Stimulated activated CD4-positive, alpha-beta T cell treated with anti-CD3 and anti-CD28 coated beads, TNF-alpha, amount 100 ng/mL, for 24 hours (primary cell): ENCODE results near the gene SLC44A3.
A peak's percentile ranks its signal among the peaks of the same experiment; 100 is the strongest.
"Not testable (repeated sequence)": the region's sequence is repeated elsewhere in the genome, so short reads cannot be mapped to it uniquely, and the experiment has no call there.

Source experiments
- DNase-seq, 3 experiments: peaks; one replicate each; pipeline ENCODE4 v3.0.0-alpha.2; 2020; ENCODE audit warnings: low read depth in 3 of 3

Gene SLC44A3

GRCh38 chr1:94836891-94837290 lies 16.7 kb downstream of the SLC44A3 start:
- DNase-seq, result no peak

DNA sequence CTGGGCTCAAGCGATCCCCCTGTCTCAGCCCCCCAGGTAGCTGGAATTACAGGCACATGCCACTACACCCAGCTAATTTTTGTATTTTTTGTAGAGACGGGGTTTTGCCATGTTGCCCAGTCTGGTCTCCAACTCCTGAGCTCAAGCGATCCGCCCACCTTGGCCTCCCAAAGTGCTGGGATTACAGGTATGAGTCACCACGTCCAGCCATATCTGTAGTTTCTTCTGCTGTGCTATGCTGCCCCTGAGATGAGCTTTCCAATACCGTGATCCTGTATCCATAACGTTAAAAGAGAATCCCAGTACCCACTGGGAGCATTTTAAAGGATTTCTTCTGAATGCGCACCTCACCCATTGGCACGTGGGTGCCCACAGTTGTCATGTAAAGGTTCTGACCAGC lies 20.2 kb downstream of the SLC44A3 start:
- DNase-seq, result not testable (repeated sequence)

GRCh38 chr1:94840808-94841207 lies 20.7 kb downstream of the SLC44A3 start:
- DNase-seq, result no peak

DNA sequence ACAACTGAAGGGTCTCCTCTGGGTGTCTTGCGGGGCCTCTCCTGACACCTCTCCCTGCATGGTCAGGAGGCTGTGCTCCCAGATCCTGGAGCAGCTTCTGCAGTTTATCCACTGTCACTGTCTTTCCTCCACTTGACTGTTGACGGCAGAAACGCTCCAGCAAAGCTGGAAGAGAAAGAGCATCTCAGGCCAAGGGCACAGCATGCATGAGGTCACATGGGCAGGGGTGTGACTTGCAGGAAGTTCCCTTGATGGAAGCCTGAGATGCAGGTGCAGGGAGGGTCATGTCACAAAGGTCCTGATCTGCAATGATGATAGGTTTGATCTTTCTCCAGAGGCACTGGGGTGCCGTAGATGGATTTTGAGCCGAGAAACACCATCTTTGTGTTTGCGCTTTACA lies 23.3 kb downstream of the SLC44A3 start:
- no peak for DNase-seq

GRCh38 chr1:94843846-94844245 lies 23.7 kb downstream of the SLC44A3 start:
- DNase-seq, result no peak

DNA sequence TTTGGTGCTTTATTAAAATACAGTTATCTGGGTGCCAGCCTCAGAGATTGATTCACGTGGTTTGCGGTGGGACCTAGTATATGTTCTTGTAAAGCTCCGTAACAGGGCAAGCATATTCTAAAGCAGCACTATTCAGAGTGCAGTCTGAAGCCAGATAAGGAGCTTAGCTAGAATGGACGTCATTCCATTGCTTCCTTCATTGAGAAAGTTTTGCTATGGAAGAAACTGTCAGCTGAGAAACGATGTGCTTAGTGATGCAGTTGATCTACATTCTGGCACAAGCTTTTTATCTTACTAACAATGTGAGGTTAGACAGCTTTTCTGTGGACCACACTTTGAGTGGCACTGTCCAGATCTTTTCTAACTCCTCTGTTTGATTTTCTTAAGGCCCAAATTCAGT lies 26.2 kb downstream of the SLC44A3 start:
- no peak for DNase-seq

GRCh38 chr1:94851571-94851970 lies 31.4 kb downstream of the SLC44A3 start:
- DNase-seq, result no peak

DNA sequence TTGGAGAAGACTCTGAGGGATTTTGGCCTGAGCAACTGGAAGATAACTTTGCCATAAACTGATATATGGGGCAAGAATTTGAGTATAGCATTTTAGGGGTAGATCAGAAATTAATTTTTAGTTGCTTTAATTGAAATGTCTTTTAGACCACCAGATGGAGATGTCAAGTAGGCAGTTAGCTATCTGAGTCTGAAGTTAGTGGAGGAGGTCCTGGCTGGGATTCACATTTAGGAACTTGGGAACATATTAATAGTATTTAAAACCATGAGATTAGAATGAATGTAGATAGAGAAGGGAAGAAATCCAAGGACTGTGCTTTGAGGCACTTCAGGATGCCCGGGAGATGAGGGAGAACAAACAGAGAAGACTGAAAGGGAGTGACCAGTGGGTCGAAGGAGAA lies 32.6 kb downstream of the SLC44A3 start:
- no peak for DNase-seq

DNA sequence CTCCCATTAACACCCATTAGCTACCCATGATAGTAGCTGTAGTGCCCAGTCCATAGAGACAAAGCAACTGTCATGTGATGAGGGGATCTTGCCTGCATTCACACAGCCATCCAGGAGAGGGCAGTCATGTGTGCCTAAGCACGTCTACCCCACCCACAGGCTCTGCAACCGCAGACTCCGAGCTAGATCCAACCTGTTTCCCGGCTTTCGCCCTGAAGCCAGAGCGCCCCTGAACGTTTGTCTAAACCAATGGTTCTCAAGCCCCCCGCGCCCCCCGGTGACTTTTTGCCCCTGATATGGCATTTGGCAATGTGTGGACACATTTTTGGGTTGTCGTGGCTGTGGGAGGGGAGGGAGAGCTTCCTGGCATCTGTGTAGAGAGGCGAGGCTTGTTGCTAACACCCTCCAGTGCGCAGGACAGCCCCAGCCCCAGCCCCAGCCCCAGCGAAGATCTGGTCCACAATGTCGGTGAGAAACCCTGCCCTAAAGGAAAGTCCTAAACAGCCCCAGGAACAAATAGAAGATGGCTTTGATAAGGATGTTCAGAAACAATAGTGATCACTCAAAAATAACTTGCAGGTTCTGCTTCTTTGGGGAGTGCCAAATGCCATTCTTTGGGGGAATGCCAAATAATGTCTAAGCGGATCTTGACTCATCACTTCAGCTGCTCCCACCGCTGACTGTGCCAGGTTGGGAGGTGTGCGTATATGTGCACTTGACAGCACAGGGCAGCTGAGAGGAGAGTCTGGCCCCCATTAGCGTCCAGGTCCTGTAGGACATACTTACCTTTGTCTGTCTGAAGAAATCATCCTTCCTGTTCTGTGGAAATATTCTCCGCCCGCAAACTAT lies 34.5 kb downstream of the SLC44A3 start:
- peak; percentile 56 to 72 (median 66) for DNase-seq

DNA sequence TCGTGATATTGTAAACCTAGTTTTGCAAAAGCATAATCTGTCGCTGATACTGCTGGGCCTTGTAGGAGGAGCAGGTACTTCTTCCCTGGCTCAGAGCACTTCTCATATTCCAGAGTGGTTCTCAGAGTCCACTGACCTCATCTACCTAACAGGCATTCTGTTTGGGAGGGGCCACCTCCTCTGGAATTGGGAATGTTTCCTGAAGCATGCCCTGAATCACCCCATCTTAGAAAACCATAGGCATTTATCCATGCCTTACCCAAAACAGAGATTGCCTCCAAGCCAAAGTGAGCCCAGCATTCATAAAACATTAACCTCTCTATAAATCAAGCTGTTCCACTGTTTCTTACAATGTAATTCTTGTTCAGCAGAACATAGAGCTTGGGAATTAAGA lies 35.1 kb downstream of the SLC44A3 start:
- no peak for DNase-seq

DNA sequence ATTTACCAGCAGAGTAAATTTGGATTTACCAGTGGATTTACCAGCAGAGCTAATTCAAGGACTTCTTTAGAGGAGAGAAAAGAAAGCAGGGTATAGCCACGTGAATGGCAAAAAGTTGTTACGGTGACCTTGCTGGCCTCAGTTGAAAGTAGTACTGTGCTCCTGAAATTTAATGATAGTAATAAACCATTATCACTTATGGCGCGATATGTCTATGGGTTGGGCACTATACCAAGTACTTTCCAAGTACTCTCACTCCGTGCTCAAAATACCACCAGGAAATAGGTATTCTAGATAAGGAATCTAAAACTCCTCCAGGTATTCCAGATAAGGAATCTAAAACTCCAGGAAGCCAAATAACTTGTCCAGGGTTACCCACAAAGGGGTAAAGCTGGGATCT lies 35.8 kb downstream of the SLC44A3 start:
- DNase-seq, result no peak

DNA sequence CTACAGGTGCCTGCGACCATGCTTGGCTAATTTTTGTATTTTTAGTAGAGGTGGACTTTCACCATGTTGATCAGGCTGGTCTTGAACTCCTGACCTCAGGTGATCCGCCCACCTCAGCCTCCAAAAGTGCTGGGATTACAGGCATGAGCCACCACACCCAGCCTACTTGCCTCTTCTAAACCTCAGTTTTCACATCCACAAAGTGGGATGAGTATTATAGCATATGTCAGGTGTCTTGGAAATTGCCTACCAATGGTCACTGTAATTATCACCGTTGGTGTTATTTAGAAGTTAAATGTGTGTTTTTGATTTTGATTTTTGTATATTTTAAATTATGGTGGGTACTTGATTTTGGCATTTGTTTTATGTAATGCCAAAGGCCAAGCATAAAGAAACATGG lies 36.7 kb downstream of the SLC44A3 start:
- DNase-seq, result no peak

GRCh38 chr1:94858276-94858675 lies 38.1 kb downstream of the SLC44A3 start:
- DNase-seq, result no peak

- DNase-seq, result no peak
Measured at GRCh38 chr1:94859174-94859573, 39.0 kb downstream of the SLC44A3 start.

DNA sequence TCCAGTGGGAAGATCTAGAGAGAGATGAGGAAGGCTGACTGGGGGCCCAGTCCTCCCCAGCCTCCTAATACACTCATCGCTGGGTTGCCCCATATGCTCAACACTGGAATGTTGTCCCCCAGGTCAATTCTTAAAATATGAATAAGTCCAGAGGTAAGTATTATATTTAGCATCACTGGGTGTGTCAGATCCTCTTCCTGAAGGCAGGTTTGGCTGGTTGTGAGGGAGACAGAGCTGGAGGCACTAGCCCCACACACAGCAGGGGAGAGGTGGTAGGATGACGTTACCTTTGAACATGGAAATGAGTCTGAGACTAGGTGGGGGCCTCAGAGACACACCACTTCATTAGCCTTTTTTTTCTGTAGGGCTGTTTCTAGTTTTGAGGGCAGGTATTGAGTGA lies 42.6 kb downstream of the SLC44A3 start:
- DNase-seq, result no peak

GRCh38 chr1:94863297-94863911 lies 43.2 kb downstream of the SLC44A3 start:
- no peak for DNase-seq

GRCh38 chr1:94863919-94864318 lies 43.8 kb downstream of the SLC44A3 start:
- no peak for DNase-seq

- no peak for DNase-seq
Measured at GRCh38 chr1:94864821-94865220, 44.7 kb downstream of the SLC44A3 start.

DNA sequence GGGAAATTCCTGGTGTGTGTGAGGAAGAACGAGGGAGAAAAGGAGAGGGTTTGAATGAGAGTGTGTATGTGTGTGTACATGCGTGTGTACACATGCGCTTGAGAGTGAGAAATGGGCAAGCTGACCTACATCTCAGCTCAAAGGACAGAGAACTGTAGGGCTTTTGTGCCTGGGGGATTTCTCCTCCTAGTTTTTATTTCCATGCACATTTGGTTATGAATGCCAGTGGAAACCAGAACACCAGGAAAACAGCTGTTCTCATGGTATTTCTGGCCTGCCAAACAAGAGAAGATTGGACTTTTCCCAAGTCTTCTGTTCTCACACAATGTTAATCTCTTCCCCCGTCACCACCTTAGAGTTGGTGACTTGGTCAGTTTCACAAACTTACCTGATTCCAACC lies 45.2 kb downstream of the SLC44A3 start:
- DNase-seq, result no peak

- DNase-seq, result no peak
Measured at GRCh38 chr1:94866164-94866807, 46.1 kb downstream of the SLC44A3 start.

DNA sequence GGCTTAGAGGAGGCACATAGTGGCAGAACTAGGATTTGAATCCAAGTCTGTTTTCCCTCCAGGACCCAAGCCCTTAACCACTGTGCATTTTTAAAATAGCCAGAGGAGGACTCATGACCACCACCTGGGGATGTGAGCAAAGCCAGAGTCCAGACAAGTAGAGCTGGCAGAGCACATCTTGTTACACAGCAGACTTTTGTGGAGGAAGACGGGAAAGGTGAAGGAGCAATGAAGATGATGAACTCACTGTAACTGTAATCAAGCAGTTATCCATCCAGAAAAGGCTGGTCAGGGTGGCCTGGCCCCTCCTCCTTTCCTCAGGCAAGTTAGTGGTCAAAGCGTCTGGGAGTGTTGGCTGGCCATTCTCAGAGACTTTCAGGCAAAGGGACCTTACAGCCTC lies 50.9 kb downstream of the SLC44A3 start:
- no peak for DNase-seq

GRCh38 chr1:94872771-94873495 lies 52.8 kb downstream of the SLC44A3 start:
- DNase-seq, result no peak
